GM08714 (cell line): ENCODE results near the gene POLA1.

Experiments
- H3K4me3 ChIP-seq: fragments of 200-500 bp; sonication (Bioruptor generic); 2 replicates; pipeline ENCODE4 v1.5.1; 2014; ENCODE audit warnings: mild to moderate bottlenecking, low read length, inconsistent platforms
- ZNF274 ChIP-seq: IDR thresholded peaks from 2 replicates; pipeline ENCODE4 v1.6.1; 2012; ENCODE audit warnings: mild to moderate bottlenecking, low read depth, low read length

The POLA1 gene

DNA sequence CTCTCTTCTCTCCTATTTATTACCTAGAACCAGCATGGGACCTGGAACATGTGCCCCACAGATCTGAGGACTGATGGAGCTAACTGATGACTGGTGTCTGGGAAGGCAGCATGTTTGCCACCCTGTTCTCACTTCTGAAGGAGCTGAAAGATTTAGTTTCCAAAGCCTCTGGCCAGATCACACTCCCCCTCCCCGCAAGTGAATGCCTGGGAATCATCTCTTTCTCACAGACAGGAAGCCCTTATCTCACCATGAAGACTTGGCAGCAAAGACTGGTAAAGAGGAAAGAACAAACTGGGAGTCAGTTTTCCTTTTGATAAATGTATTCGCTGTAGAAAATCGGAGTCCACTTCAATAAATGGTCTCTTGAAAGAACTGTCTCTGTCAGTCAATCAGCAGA, 25.6 kb upstream of the POLA1 start:
- no peak for TF ChIP-seq ZNF274
- no peak overlapping the region for H3K4me3 ChIP-seq

DNA sequence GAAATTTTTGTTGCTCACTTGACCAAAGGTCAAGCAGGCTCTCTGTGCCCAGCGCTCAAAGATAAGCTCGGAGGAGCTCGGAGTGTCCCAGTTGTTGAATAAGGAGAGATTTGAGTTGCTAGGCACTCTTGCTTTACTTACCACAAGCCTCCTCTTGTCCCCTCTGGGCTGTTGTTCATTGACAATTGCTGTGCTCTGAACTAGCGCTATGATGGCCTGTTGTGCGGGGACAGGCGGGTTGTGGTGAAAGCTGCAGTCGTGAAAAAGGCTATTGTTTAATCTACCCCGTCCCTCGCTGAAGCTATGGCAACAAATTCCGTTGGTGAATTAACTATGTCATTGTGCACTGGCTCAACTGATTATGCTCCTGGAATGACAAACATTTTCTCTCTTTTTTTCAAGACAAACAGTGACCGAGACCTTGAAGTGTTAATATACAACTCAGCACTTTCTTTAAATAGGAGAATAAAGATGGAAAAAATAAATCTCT, 21.0 kb upstream of the POLA1 start:
- no peak overlapping the region for H3K4me3 ChIP-seq
- no peak for TF ChIP-seq ZNF274

DNA sequence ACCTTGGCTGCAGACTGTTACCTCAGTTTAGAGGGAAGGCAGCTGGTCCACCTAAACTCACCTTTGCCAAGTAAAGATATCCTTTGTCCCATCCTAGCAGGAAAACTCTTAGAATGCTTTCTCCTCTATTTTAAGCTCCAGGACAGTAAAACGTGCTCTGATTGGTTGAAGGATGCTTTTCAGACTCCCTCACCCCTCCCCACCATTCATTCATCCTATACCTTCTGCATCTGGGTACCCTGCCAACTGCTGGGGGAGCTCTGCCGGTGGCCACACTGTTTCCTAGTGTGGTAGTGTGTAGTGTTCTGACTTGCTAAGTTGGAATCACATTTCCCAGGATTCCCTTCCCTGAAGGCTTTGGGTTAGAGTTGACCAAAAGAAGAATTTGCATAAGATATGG, 20.3 kb upstream of the POLA1 start:
- no peak for TF ChIP-seq ZNF274

DNA sequence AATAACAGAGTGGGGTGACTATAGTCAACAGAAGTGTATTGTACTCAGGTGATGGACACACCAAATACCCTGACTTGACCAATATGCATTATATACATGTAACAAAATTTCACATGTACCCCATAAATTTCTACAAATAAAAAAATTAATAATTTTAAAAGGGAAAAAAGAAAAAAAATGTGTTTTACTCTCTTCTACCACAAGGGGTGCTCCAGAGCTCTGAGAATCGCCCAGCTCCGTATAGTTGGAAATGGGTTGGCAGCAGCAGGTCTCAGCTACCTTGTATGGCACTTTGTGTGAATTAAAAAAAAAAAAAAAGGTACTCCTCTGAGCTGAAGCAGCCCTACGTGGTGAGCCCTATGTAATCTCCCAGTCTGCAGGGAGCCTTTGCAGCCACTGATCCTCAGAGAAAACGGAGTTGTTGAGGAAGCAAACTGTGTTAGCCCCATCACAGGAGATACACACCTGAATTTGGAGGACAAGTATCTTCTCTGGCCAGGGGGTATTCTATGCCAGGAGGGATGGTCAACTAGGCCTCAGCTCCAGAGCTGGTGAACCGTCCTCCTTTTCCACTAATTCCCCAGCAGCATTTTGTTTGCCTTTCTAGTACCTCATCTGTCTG, 17.2 kb upstream of the POLA1 start:
- no peak overlapping the region for H3K4me3 ChIP-seq

More for the DNA sequence above, 20.3 kb upstream of the POLA1 start:
- no peak overlapping the region for H3K4me3 ChIP-seq

DNA sequence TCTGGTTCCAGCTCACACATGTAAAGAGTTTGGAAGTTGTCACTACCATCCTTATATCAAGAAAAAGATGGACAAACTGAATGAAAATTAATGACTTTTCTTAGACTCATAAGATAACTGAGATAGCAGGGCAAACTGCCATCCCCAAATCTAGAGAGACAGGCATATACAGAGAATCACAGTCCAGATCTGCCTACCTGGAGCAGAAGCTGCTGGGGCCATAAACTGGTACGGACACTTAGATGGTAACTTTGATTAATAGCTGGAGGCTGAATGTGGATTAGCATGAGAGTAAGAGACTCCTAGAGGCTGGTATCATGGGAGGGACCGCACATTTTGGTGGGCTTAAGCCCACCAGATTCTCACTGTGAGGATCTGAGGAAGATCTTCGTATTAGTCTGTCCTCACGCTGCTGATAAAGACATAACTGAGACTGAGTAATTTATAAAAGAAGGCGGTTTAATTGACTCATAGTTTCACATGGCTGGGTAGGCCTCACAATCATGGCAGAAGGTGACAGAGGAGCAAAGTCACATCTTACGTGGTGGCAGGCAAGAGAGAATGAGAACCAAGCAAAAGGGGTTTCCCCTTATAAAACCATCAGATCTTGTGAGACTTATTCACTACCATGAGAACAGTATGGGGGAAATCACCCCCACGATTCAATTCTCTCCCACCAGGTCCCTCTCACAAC, 10.8 kb upstream of the POLA1 start:
- no peak overlapping the region for H3K4me3 ChIP-seq
- no peak for TF ChIP-seq ZNF274

More for the DNA sequence above, 17.2 kb upstream of the POLA1 start:
- TF ChIP-seq ZNF274 = no peak

DNA sequence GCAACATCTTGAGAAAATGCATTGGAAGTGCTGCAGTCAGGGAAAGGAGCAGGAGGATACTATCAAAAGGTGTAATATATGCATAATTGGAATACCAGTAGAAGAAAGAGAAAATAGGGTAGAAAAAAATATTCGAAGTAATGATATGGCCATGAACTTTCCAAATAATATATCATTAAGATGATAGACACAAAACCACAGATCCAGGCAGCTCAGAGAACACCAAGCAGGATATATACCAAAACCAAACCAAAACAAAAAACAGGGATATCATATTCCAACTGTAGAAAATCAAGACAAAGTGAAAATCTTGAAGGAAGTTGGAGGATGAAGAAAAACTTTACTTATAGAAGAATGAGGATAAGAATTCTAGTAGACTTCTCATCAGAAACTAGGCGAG, 9.7 kb upstream of the POLA1 start:
- H3K4me3 ChIP-seq = no peak overlapping the region
- no peak for TF ChIP-seq ZNF274

DNA sequence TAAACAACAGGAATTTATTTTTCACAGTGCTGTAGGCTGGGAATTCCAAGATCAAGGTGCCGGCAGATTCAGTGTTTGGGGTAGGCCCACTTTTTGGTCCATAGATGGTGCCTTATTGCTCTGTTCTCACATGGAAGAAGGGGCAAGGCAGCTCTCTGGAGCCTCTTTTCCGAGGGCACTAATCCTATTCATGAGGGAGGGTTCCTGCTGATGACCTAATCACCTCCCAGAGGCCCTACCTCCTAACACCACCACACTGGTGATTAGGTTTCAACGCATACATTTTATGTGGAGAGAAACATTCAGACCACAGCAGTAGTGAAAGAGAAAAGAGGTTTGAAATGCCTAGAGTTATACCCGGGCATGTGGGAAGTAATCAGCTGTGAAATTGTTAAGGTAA, 1.4 kb upstream of the POLA1 start:
- H3K4me3 ChIP-seq = no peak overlapping the region
- TF ChIP-seq ZNF274 = no peak

DNA sequence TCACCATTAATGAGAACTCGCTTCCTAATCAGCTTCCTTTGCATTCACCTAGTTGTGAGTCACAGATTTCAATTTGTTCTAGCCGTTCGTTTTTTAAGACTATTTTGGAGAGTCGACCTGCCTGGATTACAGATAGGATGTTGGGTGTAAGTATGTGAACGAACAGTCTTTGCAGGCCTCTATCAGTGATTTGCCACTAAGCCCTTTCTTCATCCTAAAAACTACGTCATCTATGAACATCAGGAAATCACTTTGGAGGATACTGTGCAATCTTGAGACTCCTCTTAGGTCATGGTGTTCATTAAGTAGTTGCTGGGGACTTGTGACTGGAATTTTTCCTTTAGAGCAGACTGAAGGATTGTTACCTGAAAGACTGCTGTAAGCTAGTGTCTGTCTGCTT, 1.1 kb downstream of the POLA1 start:
- no peak for TF ChIP-seq ZNF274
- peak overlapping the region; percentile 80; the same call in 1 of the 2 replicates for H3K4me3 ChIP-seq

DNA sequence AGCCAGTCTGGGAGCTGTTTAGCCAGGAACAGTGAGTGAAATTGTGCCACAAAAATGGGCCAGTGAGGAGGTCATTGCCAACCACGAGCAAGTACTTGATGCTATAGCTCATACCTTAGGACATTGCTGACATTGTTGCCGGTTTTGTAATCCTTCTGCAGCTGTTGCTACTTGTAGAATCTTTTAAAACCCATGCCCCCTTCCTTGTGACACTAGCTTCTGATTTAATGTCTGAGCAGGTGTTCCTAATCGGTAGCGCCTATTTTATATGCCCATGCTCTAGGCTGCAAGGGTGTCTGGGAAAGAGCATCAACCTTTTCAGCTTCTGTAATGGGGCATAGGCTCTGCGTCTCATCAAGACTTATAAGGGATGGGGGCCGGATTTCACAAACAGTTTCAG, 2.6 kb downstream of the POLA1 start:
- no peak overlapping the region for H3K4me3 ChIP-seq
- no peak for TF ChIP-seq ZNF274

DNA sequence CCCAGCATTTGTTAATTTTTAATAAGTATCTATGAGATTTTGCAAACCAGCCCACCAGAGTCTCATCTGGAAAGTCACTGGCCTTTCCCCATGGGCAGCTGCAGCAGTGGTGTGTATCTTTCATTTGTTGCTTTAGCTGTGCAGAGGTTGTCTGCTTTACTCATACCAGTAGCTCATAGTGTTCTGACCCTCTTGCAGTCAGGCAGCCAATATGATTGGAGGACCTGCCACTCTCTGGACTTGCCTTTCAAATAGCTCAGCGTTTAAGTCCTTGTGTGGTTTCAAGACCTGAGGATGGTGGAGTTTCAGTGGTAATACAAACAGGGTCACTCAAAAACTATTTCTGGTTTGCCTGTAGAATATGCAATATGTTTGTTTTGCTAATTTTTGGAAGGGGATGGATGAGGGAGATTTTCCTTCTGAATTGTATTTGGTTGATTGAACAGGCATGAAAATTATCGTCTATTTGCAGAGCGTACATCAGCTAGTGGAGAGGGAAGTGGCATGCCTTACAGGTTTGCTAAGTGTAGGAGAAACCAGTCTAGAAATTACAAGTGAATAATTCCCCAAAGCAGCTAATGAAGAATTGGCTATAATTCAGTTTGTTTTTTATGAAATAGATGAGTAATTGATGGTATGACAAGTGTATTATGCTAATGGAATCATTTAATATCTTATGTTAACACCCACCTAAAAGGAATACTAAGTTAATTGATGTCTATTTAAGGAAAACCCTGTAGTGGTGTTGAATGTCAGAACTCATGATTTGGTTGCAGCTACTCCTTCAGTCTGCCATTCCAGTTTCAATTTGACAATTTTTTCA, 8.9 kb downstream of the POLA1 start:
- TF ChIP-seq ZNF274 = no peak
- no peak overlapping the region for H3K4me3 ChIP-seq

DNA sequence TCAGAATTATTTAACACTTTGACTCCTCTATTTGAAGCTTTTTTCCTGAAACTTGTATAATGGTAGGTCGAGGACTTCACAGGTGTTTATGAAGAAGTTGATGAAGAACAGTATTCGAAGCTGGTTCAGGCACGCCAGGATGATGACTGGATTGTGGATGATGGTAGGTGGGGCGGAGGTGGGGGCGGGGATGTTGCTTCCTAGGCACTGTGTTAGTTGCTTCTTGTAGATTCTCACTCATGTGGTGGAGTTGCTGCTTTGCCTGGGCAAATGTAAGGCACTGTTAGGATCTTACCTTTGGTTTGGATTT, 9.4 kb downstream of the POLA1 start:
- H3K4me3 ChIP-seq = no peak overlapping the region
- no peak for TF ChIP-seq ZNF274

DNA sequence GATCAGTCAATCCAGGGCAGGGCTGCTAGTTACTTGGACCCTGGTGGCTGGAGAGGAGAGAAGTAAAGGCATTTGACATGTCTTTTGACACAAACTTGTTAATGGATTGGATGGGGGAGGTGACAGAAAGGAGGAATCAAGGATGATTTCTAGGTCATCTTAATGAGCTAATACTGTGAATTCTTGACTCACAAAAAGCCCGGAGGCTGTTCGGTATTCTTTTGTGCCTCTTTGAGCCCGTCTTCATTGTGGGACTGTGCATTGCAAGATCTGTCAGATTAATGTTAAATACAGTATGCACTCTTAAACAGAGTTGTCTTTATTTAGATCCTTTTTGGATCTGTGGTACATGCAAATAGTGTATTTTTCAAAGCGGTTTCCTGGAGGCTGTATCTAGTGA, 25.1 kb downstream of the POLA1 start:
- no peak overlapping the region for H3K4me3 ChIP-seq
- TF ChIP-seq ZNF274 = no peak

DNA sequence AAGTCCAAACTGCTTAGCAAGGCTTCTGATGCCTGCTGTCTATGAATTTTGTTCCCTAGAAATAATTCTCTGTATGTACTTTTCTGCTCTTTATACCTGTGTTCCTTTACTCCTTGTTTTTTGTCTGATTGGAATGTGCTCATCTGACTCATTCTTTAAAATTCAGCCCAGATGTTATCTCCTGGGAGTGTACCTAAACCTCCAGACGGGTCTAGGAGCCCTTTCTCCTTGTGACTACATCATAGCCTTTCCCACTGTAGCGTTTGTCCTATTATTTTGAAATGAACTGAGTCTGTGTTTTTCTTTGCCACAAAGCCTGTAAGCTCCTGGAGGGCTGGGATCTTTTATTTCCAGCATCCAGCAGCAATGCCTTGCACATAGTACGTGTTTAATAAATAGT, 26.3 kb downstream of the POLA1 start:
- no peak for TF ChIP-seq ZNF274
- H3K4me3 ChIP-seq = no peak overlapping the region

DNA sequence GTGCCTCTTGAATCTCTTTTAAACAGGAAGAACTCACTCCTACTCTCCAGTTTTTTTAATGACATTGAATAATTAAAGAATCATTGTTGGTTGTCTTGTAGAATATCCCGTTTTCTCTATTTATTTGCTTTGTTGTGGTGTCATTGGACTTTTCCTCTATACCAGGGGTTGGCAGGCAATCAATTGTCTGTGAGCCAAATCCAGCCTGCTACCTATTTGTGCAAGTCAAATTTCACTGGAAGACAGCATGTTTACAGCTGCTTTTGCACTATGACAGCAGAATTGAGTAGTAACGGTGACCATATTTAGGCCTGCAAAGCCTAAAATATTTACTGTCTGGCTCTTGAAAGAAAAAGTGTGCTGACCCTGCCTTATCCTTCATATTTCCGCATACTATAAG, 34.8 kb downstream of the POLA1 start:
- TF ChIP-seq ZNF274 = no peak
- no peak overlapping the region for H3K4me3 ChIP-seq
